ENCODE results near the gene FLYWCH1. TPM values are rescaled to one million over a fixed set of nuclear protein-coding genes. Genes with fewer than 3 reads are reported as not detected.

The FLYWCH1 gene
- total and polyA plus RNA-seq, 9 of the 15 experiments (the other 6 are each of a cell fraction or from before 2014, with no cell fraction given), result 0.18 to 33.6 (median 11.3) TPM

- Histone ChIP-seq H3K27me3 (ENCODE audit: control insufficient read depth in 2 of 2, insufficient read depth in 2 of 2, low read length in 2 of 2) (peaks cover 12 to 33% of the 10 kb centered on the region in 2 experiments), H4K20me1 (replicated peaks; ENCODE audit: control insufficient read depth, insufficient read depth, low read length) (peaks cover 10% of the 10 kb centered on the region; the same call in 1 of the 2 replicates), H3K4me2 (ENCODE audit: insufficient read depth, low read length) (no peak overlapping the region), H3K79me2 (ENCODE audit: control insufficient read depth, insufficient read depth, low read length) (no peaks in the 10 kb centered on the region), H2AFZ (ENCODE audit: low read depth, low read length) (no peak overlapping the region), H3K9me3 (replicated peaks; ENCODE audit: control insufficient read depth, insufficient read depth, low read depth, low read length) (no peaks in the 10 kb centered on the region), H3K36me3 (ENCODE audit: control insufficient read depth, insufficient read depth, low read length) (no peaks in the 10 kb centered on the region), H3K9ac (ENCODE audit: insufficient read depth in 1 of 2, low read depth in 2 of 2, low read length in 2 of 2) (0 out of 4 replicates have a peak overlapping the region, but pooled peaks of 1 of the 2 experiments have one; percentile 17), H3K27ac (ENCODE audit: extremely low read depth, low read depth, low read length) (no peak overlapping the region), H3K4me3 (no peak overlapping the region), H3K9me1 (ENCODE audit: control insufficient read depth, insufficient read depth, low read length) (no peaks in the 10 kb centered on the region), H3K4me1 (replicated peaks in 1 of 2; ENCODE audit: control insufficient read depth in 2 of 2, insufficient read depth in 2 of 2, low read length in 2 of 2) (peaks cover 0 to 51% of the 10 kb centered on the region in 2 experiments; a peak in 3 of 5 replicates)
- FAIRE-seq (no peak), DNase-seq (ENCODE audit: extremely low read depth in 1 of 4, low spot score in 3 of 4) (peak in 2 of 4 experiments; percentile 36 to 46), ATAC-seq (no peak)
- CTCF ChIA-PET (ENCODE audit: low intra/inter-chr PET ratio), result no interaction called here
- POLR2A ChIA-PET, result interaction anchor here (0.5 kb wide), 1 partner anchor 17 kb away, joined by 3 read pairs; no protein-coding TSS in a partner anchor
- intact Hi-C loops (cut with micrococcal nuclease) (no loop called here), in situ Hi-C loops (cut with MboI) (no loop called here)
- WGBS (ENCODE audit: insufficient coverage, low coverage, missing lambda C conversion rate), result 4% methylated on average over 14 of the region's 26 CpGs
- no TSS peak for BruUV-seq (replicated peaks)
- TF ChIP-seq NCOA6 (IDR thresholded peaks at IDR 0.05) (no peak), ZNF436 (CRISPR knock-in tag; IDR thresholded peaks at IDR 0.05) (no peak), CTCF (IDR thresholded peaks at IDR 0.05 in 2 of 3, conservative IDR thresholded peaks at IDR 0.05 in 1 of 3; ENCODE audit: insufficient read depth in 2 of 3, low read depth in 1 of 3, low read length in 3 of 3) (no peak), TCF15 (CRISPR knock-in tag; IDR thresholded peaks at IDR 0.05) (no peak), ZNF444 (CRISPR knock-in tag; IDR thresholded peaks at IDR 0.05) (no peak), IRF2 (CRISPR knock-in tag; IDR thresholded peaks at IDR 0.05) (no peak), RUNX1 (IDR thresholded peaks at IDR 0.05; ENCODE audit: low read depth) (no peak), TAL1 (IDR thresholded peaks at IDR 0.05) (no peak), SRSF7 (optimal IDR thresholded peaks at IDR 0.05; ENCODE audit: low read depth, low read length) (no peak), CC2D1A (IDR thresholded peaks at IDR 0.05) (no peak), ZNF431 (CRISPR knock-in tag; IDR thresholded peaks at IDR 0.05) (no peak), PBX2 (CRISPR knock-in tag; IDR thresholded peaks at IDR 0.05; ENCODE audit: low read depth) (no peak), PBX2 (tag; conservative IDR thresholded peaks at IDR 0.05; ENCODE audit: low read depth) (no peak)
Measured at GRCh38 chr16:2954656-2955381, 43.1 kb downstream of the FLYWCH1 start.

Data from K562 (cell line).